HG03521 (cell line): Measurements from ENCODE around the gene ZNF219.
"Not testable (repeated sequence)": the region's sequence is repeated elsewhere in the genome, so short reads cannot be mapped to it uniquely, and the experiment has no call there.

Source experiments
- ATAC-seq: cut with Tn5 transposase; IDR thresholded peaks from one replicate; pipeline ENCODE4 v1.9.1; 2021; ENCODE audit warnings: mild to moderate bottlenecking, moderate library complexity; ENCODE audit not compliant: unreplicated experiment

Gene ZNF219

DNA sequence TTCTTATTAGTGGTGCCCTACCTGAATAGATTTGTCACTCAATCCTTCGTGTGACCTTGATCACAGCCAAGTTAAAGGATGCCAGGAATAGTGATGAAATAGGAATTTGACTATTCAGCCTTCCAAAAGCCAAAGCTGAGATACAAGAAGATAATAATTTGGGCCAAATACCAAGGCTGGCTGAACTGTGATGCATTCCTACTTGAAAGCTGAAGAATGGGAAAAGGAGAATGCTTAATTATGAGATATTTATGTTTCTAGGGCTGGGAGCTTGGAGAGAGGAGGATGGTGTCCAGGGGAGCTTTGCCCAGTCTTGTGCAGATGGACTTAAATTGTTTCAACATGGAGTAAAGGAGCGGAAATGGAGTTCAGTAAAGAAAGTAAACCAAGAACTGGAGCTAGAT is 51.1 kb downstream of the ZNF219 start:
- ATAC-seq = no peak

- ATAC-seq = no peak
Observed at GRCh38 chr14:21043974-21044618, 54.4 kb downstream of the ZNF219 start.

- ATAC-seq = no peak
Observed at GRCh38 chr14:21043387-21043973, 55.0 kb downstream of the ZNF219 start.

DNA sequence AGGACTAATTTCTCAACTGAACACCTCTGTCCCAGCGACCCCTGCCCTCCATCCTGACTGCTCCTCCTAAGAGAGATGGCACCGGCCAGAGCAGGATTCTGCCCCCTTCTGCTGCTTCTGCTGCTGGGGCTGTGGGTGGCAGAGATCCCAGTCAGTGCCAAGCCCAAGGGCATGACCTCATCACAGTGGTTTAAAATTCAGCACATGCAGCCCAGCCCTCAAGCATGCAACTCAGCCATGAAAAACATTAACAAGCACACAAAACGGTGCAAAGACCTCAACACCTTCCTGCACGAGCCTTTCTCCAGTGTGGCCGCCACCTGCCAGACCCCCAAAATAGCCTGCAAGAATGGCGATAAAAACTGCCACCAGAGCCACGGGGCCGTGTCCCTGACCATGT is 55.5 kb downstream of the ZNF219 start:
- ATAC-seq = no peak

GRCh38 chr14:21041676-21042433 is 56.6 kb downstream of the ZNF219 start, which contains the start of gene RNASE7:
RNASE7 (plus strand) TSS chr14:21042362; CDS start chr14:21042993, 631 bp downstream.
- no peak for ATAC-seq

GRCh38 chr14:21040941-21041340 is 57.5 kb downstream of the ZNF219 start:
- ATAC-seq = not testable (repeated sequence)

DNA sequence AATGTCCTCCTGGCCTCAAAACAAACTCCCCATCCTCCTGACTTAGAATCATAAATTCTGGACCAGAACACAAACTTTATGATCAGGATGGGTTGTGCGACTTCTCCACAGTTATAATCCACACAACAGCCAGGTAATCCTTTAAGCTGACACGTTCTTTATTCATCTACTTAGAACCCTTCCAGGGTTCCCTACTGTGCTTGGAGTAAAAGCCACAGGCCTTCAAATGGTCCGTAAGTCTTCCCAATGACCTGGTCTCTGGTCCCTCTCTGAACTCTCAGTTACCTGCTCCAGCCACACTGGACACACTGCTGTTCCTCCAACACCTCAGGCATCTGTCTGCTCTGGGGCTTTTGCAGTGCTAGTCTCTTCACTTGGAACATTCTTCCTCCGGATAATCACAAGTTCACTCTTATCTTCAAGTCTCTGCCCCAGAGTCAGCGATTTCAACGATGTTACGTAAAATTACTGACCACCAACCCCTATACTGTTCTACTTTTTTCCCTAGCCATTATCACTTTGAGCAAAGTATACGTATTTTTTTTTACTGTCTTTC is 58.0 kb downstream of the ZNF219 start:
- ATAC-seq = no peak
